COLO668 (cell line): ENCODE results near the gene SLC26A1.

Source experiments
- DNase-seq: peaks from one replicate; lab custom pipeline; 2025; ENCODE audit not compliant: unreplicated experiment; lab: John Stamatoyannopoulos, UW

SLC26A1 gene

GRCh38 chr4:999882-1000425, 6.8 kb upstream of the SLC26A1 start:
- DNase-seq: no peak

- peak; percentile 18 for DNase-seq
These were observed 6.1 kb upstream of the SLC26A1 start for GRCh38 chr4:999240-999863.

GRCh38 chr4:998096-998691, 5.0 kb upstream of the SLC26A1 start:
- peak; percentile 48 for DNase-seq

GRCh38 chr4:997375-998071, 4.3 kb upstream of the SLC26A1 start:
- peak; percentile 44 for DNase-seq

- DNase-seq: no peak
These were observed 3.8 kb upstream of the SLC26A1 start for GRCh38 chr4:996997-997374.

- no peak for DNase-seq
These were observed 3.1 kb upstream of the SLC26A1 start for GRCh38 chr4:996030-996996.

- no peak for DNase-seq
These were observed 2.3 kb upstream of the SLC26A1 start for GRCh38 chr4:995311-996026.

- peak; percentile 70 for DNase-seq
These were observed 700 bp downstream of the SLC26A1 start for GRCh38 chr4:992297-993110.

- DNase-seq: peak; percentile 20
These were observed 1.5 kb downstream of the SLC26A1 start for GRCh38 chr4:991451-992296.

- no peak for DNase-seq
These were observed 2.3 kb downstream of the SLC26A1 start for GRCh38 chr4:990746-991367.

GRCh38 chr4:989722-990471, 3.3 kb downstream of the SLC26A1 start:
- no peak for DNase-seq

GRCh38 chr4:988726-989721, 4.2 kb downstream of the SLC26A1 start:
- no peak for DNase-seq

GRCh38 chr4:987624-988513, 5.3 kb downstream of the SLC26A1 start:
- no peak for DNase-seq

GRCh38 chr4:986879-987623, 6.2 kb downstream of the SLC26A1 start, which contains the start of gene IDUA:
TSS of gene IDUA (plus strand) at chr4:987044. CDS start at chr4:987085, 41 bp downstream.
- peak; percentile 69 for DNase-seq
